Inferior parietal cortex (tissue), 1 donor: ENCODE data around the gene DTX1.
"Not testable (repeated sequence)": the region's sequence is repeated elsewhere in the genome, so short reads cannot be mapped to it uniquely, and the experiment has no call there.

ENCODE experiments used
- DNase-seq: peaks from one replicate; pipeline ENCODE4 v3.0.0-alpha.2; 2016; ENCODE audit errors: extremely low spot score

DTX1 gene

DNA sequence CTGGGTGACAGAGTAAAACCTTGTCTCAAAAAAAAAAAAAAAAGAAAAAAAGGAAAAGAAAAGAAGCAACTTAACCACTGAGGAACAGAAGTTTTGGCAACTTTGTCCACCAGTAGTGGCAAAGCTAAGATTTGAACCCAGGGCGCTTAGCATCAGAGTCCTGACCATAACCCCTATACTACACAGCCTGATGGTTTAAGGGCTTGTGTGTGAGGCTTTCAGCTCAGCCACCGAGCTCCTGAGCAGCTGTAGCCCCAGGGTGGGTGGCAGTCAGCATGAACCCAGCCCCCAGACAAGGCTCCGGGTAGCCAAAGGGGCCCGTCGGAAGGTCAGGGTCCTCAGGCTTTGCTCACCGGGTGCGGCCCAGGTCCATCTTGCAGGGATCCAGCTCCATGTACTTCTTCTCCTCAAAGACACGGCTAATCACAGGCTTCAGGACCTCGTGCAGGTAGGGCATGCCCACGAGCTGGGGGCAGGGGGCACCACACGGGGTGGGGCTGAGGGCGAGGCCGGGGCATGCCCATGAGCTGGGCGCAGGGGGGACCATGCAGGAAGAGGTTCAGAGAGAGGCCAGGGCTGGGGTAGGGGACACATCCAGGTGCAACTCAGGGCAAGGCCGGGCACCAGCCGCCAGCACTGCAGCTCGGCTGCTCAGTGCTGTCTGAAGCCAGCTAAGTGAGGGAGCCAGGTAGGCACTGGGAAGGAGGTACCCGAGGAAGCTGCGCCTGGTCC is 58.1 kb downstream of the DTX1 start:
- no peak for DNase-seq

DNA sequence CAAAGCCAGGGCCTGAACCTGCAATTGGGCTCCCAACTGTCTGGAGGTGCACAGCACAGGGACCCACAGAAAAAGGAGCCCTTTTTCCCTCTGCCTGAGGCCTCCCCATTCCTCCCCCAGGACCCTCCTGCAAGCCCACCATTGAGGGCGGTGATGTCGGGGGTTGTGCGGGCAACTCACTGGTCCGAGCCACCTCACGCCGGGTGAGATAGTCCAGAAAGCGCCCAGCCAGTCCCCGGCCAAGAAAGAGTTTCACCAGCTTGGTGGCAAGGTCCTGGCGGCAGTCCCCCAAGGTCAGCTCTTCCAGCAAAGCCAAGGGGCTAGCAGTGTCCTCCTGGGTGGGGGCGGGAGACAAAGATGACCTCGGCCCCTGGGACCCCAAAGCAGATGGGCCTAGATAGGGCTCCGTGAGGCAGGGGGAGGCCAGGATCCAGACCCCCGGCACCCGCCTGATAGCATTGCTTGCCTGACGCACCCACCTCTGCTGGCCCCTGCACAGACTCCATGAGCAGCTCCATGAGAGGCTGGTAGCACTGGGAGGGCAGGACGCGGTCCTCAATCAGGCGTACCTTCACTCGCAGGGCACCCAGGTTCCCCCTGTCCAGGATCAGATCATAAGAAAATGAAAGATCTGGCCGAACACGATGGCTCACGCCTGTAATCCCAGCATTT is 59.1 kb downstream of the DTX1 start:
- DNase-seq, result no peak

DNA sequence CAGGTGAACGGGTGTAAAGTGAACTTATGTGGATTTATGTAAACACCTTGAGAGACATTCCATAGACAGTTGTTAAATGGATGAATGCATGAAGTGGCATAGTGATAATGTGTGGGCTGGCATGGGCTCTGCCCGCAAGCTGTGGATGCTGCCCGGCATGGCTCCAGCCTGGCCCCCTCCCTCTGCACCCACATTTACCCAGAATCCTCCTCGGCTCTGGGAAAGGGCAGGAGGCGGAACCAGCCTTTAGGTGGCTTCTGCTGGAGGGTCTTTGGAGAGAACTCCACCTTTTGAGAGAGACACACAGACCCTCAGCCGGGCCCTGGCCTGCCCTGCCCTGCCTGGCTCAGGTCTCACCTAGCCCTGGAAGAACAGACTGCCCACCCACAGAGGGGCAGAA is 60.3 kb downstream of the DTX1 start:
- DNase-seq, result no peak

DNA sequence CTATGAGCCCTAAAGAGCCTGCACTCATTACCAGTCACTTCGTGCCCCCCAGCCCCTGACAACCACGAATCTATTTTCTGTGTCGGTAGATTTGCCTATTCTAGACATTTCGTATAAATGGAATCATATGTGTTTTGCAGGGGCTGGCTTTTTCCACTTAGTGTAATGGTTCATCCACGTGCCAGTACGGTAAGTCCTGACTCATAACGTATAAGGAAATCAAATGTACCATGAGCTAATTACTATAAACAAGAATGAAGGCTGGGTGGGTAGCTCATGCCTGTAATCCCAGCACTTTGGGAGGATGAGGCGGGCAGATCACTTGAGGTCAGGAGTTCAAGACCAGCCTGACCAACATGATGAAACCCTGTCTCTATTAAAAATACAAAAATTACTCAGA is 61.2 kb downstream of the DTX1 start:
- DNase-seq, result not testable (repeated sequence)

DNA sequence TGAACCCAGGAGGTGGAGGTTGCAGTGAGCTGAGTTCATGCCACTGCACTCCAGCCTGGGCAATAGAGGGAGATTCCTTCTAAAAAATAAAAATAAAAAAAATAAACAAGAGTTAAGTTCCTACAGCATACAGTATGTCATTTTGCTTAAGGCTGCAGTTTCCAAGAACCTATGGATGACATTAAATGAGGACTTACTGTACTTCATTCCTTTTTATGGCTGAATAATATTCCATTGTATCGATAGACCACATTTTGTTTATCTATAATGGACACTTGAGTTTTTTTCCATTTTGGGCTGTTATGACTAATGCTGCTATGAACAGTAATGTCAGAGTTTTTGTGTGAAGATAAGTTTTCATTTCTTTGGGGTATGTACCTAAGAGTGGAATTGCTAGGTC is 61.6 kb downstream of the DTX1 start:
- DNase-seq, result no peak

DNA sequence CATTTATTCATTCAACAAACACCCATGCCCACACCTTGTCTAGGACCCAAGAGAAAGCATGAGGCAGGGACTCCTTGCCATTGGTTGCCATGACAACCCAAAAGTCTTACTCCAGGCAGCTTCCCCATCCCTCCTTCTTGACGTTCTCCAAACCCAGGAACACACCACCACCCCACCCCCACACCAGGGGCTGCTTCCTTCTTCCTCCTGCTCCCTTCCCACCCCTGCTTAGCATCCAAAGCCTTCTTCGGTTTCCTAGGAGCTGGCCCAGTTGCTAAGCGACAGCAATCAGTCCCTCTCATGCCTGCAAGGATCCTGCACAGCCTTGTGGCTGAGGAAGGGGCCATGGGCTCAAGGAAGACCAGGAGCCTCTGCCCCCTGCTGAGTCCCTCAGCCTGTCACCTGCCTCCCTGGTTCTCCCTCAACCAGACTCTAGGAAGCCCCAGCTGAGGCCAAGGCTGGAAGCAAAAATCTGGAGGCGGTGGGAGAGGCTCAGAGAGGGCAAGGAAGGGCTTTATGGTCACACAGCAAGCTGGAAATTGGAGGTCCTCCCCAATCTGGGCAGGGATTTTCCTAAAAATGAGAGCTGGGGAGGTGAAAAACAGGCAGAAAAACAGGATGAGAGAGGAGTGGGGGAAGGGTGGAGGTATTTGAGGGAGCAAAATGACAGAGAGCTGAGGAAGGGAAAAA is 63.6 kb downstream of the DTX1 start:
- no peak for DNase-seq

DNA sequence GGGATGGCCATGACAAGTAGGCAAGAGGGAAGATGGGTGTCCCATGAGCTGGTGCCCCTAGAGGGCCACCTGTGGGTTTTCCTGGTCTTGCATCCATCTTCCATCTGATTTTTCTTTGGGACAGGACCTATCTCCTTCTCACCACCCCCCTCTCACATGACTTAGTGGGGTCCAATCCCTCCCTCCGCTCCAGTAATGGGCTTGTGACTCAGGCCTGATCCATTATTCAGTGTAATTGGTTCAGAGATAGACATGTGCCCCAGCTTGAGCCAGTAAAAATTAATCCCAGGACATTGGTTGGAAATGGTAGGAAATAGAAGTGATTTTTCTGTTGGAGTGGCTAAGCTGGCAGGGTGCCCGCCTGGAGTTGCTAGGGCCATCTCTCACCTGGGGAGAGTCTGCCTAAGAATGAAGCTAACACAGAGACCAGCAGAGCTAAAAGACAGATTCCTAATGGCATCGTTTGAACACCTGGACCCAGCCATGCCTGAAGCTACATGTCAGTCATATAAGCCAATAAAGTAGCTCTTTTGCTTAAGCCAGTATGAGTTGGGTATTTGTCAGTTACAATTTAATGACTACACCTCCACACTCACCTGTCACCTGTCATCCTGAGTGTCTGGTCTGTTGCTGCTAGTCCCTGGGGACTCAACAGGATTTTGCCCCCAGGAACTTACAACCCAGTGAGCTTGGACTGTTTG is 64.3 kb downstream of the DTX1 start:
- no peak for DNase-seq

DNA sequence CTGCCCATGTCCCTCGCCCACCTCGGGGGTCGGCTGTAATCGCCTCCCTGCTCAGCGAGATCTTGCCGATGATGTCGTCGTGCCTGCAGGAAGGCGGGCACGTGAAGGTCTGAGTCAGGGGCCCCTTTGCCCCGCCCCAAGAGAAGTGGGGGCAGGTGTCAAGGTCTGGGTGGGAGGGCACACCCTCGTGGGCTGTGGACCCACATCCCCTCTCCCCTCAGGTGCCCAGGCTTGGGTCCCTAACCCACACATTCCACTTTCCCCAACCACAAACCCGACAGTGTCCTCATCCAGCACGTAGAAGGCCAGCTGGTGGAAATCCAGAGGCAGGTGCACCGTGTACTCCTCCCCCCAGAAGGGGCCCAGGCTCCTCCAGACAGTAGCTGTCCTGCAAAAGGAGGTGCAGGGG is 71.3 kb downstream of the DTX1 start:
- no peak for DNase-seq

DNA sequence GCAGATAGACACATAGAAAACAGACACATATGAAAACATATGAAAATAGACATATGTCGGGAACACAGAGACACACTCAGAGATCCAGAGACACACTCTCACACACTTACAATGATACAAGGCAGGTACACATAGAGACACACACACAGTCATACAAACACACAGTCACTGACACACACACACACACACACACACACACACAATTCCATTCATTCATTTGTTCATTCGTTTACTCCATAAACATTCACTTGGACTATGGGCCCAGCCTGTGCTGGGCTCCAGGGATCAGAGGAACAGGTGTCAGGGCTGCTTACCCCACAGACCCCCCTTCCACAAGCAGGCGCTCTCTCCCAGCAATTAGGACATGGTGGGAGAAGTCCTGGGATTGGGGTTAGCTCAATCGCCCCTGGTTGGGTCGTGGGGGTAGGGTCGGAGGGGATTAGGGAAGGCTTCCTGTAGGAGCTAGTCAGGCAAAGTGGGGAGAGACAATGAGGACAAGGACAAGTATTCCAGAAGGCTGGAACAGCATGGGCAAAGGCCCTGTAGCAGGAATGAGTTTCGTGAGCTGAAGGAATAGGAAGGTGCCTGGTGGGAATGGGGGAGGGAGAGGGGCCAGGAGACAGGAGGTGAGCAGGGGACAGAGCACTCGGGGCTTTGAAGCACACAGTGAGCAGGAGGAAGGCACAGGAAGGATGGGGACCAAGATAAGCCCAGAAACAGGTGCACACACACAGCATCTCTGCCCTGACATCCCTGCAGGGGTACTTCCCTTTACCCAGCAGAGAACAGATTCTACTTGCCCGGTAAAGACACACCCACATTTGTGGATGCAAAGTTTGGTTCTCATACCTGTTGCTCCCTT is 72.5 kb downstream of the DTX1 start:
- DNase-seq, result no peak

DNA sequence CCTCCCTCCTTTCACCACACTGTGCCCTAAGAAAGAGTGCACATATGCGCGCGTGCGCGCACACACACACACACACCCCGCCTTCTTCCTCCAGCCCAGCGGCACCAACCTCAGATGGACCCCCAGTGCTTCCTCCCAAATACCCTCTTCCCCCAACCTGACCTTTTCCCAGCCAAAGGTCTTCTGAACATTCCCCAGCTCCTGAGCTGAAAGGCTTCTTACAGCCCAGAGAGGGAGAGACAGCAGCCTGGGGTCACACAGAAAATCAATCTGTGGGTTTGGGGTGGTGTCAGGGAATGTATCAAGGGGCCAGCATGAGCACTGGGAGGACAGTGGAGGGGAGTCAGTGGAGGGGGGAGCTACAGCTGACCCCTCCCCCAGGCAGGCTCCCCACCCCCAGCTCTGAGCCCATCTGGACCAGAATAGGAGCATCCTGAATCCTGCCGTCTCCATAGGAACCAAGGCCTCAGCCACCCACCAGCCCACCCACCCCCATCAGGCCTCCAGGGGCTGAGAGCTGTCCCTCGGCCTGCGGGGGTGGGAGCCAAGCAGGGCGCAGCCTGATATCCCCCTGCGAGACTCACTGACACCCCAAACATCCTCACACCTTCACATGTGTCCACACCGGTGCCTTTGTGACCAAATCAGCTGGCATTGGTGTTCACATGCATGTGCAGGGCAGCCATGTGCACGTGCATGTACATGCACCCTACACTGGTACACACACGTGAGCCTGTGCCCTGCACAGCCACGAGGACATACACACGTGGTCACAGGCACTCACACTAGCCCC is 73.3 kb downstream of the DTX1 start:
- no peak for DNase-seq

DNA sequence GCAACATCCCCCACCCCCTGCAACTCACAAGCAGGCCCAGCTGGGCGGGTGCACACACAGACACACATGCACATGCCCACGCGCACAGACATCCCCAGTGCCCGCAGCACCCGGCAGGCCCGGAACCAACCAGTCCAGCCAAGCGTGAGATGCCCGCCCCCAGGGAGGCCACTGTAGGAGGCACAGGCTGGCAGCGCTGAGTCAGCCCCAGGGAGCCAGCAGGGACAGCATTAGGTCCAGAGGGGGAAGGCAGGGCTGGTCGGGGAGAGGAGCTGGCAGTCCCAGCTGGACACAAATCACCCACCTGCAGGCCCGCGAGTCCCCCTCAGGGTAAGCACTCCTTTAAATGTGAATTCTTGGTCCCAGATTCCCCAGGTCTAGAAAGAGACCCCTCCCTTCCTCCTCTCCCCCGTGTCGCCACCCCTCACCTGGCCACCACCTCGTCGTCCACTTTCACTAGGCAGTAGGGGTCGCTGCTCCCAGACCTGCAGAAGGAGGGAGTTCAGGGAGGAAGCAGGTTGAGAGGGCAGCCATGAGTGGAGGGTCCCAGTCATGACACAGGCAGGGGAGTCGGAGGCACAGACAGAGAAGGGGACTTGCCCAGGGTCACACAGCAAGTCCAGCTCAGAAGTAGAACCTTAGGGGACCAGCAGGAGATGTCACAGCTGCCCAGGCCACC is 74.1 kb downstream of the DTX1 start:
- no peak for DNase-seq

DNA sequence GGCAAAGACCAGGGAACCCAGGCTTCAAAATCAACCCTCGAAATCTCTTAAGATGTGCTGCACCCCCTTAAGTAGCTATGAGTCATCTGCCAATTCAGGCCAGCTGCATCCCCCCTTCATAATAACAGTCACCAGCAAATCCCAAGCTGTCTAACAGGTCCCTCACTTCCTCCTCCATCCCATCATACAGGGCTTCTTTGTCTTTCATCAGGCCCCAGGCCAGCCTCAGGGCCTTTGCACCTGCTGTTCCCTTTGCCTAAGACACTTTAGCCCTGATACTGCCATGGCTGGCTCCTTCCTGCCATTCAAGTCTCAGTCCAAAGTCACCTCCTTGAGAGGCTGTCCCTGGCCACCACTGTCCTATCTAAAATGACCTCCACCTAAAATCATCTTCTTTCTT is 75.0 kb downstream of the DTX1 start:
- DNase-seq, result no peak

DNA sequence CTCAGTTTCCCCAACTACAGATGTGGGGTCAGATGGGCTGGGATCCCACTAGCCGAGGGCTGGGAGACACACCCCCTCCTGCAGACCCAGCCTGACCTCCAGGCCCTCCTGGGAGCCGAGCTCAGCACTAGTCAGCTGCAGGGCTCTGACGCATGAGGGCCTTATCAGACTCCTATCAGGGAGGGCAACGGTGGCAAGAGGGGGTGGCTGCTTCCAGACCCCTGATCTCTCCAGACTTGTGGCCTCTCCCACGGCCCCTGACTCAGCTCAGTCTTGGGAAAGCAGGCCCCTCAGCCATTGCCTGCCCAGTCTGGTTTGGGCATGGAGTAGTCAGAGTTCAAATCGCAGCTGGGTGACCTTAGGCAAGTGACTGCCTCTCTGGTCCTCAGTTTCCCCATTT is 76.5 kb downstream of the DTX1 start:
- DNase-seq, result no peak

DNA sequence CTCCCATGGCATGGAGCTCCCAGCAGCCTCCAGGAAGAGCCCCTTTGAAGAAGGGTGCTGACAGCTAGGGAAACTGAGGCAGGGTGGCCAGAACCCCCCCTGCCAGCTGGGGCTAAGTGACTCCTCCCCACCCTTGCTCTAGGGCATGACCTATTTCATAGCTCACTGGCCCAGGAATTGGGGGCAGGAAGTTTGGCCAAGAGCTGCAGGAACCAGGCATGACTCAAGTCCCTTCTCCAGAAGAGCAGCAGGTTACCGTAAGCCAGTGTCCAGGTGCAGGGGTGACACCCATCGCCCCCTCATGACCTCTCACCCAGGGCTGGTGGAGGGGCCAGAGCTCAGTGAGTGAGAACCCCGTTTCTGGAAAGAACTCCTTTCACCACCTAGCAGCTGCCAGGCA is 77.1 kb downstream of the DTX1 start:
- DNase-seq, result no peak

DNA sequence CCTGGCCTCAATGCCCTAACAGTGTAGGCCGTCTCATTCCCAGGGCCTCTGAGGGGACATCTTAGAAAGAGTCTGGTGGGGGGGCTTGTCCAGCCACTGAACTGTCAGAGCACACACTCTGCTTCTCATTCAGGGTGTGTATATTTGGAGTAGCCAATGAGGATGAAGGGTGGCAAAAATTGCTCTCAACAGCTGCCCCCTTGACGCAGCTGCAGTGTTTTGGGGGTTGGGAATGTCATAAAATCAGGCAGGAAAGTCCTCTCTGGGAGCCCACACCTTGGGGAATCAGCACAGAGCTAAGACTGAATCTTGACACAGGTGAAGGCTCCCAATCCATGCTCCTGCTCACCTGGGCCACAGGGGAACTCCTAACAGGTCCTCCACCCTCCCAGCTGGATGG is 77.5 kb downstream of the DTX1 start:
- DNase-seq, result no peak

DNA sequence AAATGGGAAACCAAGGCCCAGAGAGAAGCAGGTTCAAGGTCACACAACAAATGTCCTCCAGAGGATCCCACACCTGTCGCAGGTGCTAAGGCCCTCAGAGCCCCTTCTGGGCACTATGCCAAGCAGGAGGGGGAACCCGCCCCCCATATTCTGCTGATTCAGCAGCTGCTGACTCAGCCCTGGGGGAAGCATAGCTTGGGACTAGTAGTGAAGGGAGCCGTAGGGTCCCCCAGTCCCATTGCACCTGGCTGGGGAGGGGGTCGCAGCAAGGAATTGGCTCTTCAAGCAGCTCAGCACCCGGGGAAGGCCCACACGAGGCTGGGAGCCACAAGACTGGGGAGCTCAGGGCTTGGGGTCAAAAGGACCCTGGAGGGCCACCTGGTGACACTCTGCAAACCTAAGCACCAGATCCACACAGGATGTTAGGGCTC is 78.0 kb downstream of the DTX1 start:
- DNase-seq, result no peak

DNA sequence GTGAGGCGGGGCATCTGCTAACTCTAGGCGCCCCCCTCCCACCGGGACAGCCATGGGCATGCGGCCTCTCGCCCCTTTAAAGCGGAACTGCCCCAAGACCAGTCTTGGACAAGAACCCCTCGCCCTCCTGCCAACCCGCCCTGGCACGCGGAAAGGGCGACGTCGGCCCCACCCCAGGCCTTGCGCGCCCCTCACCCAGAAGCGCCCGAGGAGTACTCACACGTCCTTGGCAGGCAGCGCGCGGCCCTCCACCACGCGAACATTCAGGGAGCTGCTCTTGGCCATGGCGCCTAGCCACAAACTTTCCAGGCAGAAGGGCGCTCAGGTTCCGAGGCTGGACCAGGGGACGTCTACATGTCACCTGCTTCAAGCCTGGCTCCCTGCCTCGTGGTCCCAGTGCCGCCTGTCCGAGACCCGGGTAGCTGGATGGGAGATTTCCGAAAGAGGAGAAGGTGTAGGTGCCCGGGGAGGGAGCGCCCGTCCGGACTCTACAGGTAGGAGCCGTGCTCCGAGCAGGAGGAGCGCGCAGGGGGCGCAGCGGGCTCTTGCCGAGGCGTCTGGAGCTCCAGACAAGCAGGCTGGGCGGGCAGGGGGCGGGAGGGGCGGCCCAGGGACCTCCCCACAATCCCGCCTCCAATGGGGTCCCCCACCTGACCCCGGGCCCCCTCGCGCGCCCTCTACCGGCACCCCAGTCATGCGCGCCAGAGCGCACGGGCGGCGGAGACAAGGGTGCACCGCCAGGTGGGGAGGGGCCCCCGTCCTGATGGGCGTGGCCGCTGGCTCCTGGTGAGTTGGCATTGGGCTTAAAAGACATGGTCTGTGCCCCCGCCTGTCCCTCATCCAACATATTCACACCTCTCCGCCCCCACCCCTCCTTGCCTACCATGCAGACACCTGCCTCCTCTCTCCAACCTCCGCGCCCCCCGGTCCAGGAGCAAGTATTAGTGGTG is 78.9 kb downstream of the DTX1 start, which contains the start of gene RASAL1:
TSS of gene RASAL1 (minus strand) at position 584 of the 950 bp plus-strand sequence. CDS start at position 285, 299 bp downstream.
- no peak for DNase-seq

DNA sequence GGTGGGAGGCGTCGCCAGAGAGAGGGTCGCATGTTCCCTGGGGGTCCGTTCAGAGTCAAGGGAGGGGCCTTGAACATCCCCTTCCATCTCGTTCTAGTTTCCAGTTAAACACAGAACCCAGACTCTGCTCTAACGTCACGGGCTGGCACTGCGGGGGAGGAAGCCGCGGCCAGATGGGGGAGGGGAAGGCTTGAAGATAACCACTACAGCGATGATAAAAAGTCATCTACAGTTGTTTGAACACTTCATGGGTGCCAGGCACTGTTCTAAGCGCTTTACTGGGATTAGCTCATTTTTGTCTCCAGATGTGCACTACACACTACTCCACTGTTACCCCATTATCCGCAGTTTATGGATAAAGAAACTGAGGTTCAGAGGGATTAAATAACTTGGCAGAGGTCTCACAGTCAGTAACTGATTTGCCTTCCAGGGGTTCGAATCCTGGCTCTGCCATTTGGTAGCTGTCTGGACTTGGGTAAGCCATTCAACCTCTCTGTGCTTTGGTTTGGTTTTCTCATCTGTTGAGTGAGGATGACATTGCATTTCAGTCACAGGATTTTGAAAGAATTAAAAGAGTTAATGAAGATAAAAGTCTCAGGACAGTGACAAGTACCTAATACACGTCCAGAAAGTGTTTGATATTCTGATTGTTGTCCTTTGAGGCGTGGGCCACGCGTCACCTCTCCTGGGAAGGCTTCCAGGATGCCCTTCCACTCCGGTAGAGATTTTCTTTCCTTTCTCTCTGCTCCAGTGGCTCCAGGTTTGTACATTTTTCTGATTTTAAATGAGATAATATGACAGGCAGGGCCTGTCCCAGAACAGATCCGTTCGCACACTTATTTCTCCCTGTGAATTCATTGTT is 79.8 kb downstream of the DTX1 start:
- DNase-seq, result peak; percentile 67
